G401 (cell line): ENCODE results near the gene HNMT. TPM values are rescaled to one million over a fixed set of nuclear protein-coding genes. Genes with fewer than 3 reads are reported as not detected.
"Not testable (repeated sequence)": the region's sequence is repeated elsewhere in the genome, so short reads cannot be mapped to it uniquely, and the experiment has no call there.

Experiments
- DNase-seq: peaks from one replicate; pipeline ENCODE4 v3.0.0-alpha.2; 2015; ENCODE audit warnings: low spot score
- in situ Hi-C: cut with HindIII; loops from 2 replicates; pipeline ENCODE4 v1.10.0; 2016; ENCODE audit warnings: low sequenced_read_pairs, mixed read lengths
- total RNA-seq: library from RNA; depleted of rRNA; stranded (reverse); fragments of >200 nt; shearing (Covaris generic); gene quantifications from 2 replicates; pipeline ENCODE4 v1.2.3, GENCODE V29; 2014; rRNA removed

The HNMT gene
- not detected in 2 replicates for total RNA-seq

DNA sequence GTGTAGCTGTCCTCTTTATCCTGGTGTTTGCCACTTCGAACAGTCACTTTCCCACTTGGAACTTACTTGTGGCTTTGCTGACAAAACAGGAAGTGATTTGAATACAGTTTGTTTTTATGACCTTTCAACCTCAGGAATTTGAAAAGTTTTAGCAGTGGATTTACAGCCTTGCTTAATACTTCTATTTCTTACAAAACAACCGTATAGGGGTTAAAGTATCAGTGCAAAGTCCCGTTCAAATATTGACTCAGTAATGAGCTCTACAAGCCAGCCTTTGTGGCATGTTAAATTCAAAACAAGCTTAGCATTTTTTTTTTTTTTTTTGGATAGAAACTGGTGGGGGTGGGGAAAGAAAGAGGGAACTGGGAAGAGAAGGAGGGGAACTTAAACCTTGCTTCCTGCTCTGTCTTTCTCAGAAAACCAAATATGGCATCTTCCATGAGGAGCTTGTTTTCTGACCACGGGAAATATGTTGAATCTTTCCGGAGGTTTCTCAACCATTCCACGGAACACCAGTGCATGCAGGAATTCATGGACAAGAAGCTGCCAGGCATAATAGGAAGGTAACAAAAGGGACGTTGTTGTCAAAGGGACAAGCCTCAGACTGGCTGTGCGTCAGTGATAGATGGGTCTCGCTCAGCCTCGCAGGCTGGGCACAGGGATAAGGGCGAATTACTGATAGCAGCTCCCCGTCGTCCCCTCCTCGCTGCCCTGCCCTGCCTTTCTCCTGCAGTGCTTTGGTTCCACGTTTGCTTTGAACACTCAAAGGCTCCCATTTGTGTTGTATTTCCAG is at the start of gene HNMT:
TSS of gene HNMT (plus strand) at position 408 of the 793 bp plus-strand sequence. CDS start at position 427, 19 bp downstream.
- in situ Hi-C loops = no loop called here
- peak; percentile 13 for DNase-seq

GRCh38 chr2:137921105-137921880 is 43.0 kb upstream of the HNMT start:
- in situ Hi-C loops = no loop called here
- DNase-seq = no peak

DNA sequence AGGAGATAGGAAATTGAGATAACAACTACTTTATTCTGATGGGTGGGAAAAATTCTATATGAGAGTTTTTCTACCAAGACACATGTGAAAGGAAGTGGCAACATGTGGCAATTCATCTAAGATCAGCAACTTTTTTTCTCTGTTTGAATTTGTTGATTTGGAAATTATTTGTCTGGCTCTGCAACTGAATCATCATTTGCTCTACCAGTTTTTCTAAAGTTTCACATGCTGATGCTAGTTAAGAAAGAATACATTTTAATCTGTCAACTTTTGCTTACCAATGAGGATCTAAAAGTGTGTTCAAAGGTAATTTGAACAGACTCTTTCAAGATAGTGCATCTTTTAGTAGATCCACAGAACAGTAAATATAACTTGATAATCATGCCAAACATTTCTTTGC is 42.1 kb upstream of the HNMT start:
- in situ Hi-C loops, DNase-seq: not testable (repeated sequence)

DNA sequence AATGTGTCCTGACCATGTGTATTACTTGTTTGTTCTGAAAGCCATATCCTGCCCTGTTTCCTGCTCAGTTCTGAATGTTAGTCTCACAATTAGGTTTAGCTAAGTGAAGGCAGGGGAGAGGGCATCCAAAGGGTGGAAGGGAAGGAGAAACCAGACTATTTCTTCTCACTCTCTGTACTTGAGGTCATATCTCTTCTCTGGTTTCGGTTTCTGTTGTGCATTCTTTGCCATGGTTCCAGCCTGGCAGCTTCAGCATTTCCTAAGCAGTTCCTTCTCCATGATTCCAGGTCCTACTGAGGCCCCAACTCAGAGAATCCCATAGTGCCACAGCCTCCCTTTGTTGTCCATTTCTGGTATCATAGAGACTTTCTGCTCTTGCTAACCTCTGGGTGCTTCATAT is 40.3 kb upstream of the HNMT start:
- in situ Hi-C loops = no loop called here
- no peak for DNase-seq

DNA sequence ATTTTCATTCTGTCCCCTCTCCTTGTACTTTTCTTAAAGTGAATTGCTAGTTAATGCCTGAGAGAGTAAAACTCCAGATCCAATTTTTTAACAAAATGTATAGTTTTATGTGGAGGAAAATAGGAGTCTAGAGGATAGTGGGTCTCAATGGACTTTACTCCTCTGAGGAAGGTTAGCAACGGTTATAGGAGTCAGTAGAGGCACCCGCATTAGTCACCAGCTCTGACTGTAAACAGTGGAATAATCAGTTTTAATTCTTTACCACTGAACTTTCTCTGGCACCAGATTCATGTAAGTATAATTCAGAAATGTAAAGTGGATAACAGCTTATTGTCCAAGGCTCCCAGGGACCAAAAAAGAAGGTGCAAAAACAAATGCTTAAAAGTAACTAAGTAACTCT is 38.7 kb upstream of the HNMT start:
- in situ Hi-C loops = no loop called here
- no peak for DNase-seq

DNA sequence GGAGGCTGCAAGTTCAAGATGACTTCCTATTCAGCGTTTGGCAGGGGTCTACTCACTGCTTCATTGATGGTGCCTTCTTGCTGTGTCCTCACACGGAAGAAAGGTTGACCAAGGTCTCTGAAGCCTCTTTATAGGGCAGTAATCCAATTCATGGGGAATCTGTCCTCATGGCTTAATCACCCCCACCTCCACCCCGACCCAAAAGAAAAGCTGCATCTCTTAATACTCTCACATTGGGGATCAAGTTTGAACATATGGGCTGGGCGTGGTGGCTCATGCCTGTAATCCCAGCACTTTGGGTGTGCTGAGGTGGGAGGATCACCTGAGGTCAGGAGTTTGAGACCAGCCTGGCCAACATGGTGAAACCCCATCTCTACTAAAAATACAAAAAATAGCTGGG is 36.4 kb upstream of the HNMT start:
- no peak for DNase-seq
- in situ Hi-C loops = no loop called here

DNA sequence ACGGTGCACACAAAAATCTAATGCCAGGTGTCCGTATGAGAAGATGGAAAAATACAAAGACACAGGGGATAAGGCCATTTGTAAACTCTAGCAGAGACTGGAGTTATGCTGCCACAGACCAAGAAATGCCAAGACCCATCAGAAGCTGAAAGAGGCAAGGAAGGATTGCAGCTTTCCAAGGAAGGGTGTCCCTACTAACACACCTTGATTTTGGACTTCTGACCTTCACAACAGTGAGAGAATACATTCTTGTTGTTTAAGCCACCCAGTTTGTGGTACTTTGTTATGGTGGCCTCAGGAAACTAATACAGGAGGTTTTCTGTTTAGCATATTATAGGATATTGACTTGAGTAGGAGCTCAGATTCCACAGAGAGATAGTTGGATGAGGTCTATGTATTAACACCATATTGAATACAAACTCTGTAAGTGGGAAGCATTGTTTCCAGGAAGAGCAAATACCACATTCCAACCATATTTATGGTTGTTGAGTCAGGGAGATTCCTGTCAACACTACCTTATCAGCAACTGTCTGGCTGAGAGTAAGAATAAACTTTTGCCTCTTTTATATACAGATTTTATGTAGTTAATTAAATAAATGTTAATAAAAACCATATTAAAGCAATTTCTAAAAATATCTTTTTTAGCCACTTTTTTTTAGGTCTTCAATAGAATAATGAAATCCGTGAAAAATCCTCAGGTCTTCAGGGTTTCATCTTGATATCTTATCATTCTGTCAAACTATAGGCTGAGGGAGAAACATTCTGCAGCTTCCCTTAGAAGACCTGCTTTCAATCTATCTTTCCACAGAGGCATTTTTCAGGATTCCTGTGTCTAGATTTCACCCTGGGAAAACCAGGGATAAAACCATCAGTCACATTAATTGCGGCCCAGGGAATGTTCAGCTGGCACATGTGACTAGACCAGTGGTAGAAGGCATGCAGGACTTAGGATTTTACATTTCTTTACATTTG is 35.4 kb upstream of the HNMT start:
- in situ Hi-C loops = no loop called here
- no peak for DNase-seq

DNA sequence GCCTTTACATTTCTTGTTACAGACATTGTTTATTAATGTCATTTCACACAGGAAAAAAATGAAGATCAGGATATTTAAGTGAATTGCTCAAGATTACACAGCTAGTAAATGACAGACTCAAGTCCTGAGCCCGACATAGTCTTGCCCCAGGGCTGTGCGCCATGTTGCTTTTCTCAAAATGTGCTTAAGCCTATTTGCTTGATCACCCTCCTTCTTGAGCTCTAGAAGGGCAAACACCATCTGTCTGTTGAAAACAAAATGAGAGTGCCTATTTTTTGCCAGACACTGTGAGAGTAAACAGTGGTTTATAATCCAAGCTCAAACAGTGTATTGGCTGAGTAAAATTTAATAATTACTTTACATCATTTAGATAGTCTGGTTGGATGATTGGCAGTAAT is 34.8 kb upstream of the HNMT start:
- in situ Hi-C loops = no loop called here
- DNase-seq = peak; percentile 7

GRCh38 chr2:137930146-137930545 is 34.1 kb upstream of the HNMT start:
- in situ Hi-C loops = no loop called here

DNA sequence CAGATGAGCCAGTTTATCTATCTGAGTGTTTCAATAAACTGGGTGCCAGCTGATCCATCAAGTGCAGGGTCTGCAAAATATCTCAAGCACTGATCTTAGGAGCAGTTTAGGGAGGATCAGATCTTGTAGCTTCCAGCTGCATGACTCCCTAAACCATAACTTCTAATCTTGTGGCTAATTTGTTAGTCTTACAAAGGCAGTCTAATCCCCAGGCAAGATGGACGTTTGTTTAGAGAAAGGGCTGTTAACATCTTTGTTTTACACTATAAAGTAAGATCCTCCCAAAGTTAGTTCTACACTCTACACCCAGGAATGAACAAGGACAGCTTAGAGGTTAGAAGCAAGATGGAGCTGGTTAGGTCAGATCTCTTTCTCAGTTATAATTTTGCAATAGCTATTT is 28.7 kb upstream of the HNMT start:
- in situ Hi-C loops = no loop called here
- no peak for DNase-seq

More at GRCh38 chr2:137930146-137930545, 34.1 kb upstream of the HNMT start:
- no peak for DNase-seq

- no peak for DNase-seq
- in situ Hi-C loops = no loop called here
Measured at GRCh38 chr2:137937246-137937645, 27.0 kb upstream of the HNMT start.

GRCh38 chr2:137937778-137938177 is 26.5 kb upstream of the HNMT start:
- DNase-seq = no peak
- in situ Hi-C loops = no loop called here

DNA sequence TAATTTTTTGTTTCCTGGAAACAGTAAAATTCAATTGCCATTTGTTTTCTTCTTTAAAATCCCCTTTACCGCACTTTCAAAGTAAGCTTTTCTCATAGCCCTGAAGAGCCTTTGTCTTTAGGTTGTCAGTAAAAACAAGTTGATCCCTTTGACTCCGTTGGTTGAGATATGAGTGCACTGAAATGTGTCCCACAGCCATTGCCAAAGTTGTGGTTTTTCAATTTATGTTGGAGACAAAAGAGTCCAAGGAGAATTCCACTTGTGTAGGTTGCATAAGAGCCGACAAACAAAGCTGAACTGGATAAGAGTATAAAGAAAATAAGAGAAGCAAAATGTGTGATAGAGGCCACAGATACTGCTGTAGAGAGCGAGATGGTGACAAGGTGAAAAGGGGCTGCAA is 26.1 kb upstream of the HNMT start:
- in situ Hi-C loops = no loop called here
- no peak for DNase-seq

GRCh38 chr2:137939026-137939425 is 25.2 kb upstream of the HNMT start:
- in situ Hi-C loops = no loop called here
- DNase-seq = no peak

DNA sequence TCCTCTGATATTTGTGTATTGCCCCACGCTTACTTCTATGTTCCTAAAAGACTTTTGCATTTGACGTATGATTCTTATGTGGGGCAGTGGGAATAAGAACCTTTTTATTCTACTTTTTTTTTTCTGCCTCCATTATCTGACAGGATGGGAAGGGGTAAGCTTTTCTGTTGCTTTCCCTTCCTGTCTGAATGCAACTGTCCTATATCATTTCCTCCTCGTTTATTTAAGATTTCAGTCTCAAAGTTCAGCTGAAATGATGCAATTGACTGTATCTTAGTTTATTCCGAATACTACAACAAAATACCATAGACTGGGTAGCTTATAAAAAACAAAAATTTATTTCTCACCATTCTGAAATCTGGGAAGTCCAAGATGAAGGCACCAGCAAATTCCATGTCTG is 24.1 kb upstream of the HNMT start:
- in situ Hi-C loops = no loop called here
- DNase-seq = no peak

- in situ Hi-C loops = no loop called here
Measured at GRCh38 chr2:137942037-137942832, 22.0 kb upstream of the HNMT start.

DNA sequence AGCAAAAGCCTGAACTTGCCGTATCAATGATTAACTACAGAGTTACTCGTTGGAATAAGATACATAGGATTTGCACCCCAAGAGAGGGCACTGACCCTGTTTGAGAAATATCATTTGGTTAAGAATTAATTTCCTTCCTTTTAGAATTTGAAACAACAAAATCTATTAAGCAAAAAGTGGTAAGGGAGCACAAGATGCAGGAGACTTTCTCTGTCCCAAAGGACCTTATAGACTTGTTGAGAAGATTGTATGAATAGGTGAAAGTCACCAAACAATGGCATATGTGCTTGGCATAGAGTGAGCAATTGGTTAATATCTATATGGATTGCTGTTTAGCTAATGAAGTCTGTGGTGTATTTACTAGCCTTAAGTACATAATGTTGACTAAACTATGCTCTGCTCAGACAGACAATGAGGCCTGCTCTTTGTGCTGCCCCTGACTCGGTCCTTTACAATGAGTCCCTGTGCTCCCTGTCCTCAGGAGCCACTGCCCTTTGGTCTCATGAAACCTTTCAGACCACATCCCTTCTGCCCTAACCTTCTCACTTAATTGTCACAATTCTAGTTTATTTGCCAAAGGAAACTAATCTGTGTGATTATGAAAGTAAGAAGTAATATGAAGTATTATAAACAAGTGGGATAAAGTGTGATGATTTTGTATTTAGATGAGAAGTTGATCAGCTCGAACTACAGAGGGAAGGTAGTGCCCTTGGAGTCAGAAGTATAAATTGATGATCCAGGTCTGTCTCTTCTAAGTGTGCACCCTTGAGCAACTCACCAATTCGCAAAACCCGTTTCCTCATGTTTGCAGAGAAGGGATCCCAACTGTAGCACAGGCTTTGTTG is 21.2 kb upstream of the HNMT start:
- in situ Hi-C loops = no loop called here

More at GRCh38 chr2:137942037-137942832, 22.0 kb upstream of the HNMT start:
- no peak for DNase-seq

More for the DNA sequence above, 21.2 kb upstream of the HNMT start:
- no peak for DNase-seq
